ENCODE results near the gene PRIM1.
A peak's percentile ranks its signal among the peaks of the same experiment; 100 is the strongest.

PRIM1 gene

DNA sequence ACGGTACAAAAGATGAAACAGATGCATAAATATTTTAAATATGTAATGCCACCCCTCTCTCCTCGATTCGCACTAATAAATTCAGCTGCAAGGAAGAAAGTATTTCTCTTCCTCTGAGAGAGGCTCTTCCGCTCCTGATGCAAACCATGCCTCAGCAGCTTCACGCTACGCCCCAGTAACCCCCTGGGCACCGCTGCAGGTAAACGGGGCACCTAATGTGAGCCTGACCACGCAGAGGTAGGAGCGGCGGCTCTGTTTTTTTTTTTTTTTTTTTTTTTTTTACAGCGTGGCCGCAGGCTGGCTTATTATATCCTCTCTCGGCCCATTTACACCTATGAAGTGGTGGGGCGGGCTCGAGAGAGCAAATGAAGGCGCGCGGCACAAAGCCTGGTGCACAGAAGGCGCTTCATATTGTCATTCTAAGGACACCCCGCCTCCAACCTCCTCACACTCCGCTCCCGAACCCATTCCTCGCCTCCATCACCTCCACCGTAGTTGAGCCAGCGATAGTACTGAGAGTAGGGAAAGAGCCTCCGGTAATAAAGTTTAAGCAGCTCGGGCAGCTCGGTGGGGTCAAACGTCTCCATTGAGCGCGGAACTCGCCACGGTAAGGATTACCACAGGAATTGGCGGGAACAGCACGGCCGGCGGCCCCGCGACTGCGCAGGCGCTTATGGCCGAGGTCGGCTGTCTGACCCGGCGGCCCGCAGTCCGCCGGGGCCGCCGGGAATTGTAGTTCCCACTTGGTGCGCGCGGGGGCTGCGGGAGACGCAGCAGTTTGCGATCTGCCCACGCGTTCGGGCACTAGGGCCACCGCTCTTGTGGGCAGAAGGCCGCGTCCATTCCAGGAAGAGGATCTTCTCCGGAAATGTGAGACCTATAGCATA is at the start of gene PRIM1 (continued):
- no peak for TF ChIP-seq ZNF214 (tag by site-specific recombination; IDR thresholded peaks at IDR 0.05; ENCODE audit: borderline replicate concordance)
- TF ChIP-seq ZNF610 (tag by site-specific recombination; IDR thresholded peaks at IDR 0.05; ENCODE audit: borderline replicate concordance), result peak; percentile 100
- no peak for TF ChIP-seq ZNF530 (tag by site-specific recombination; IDR thresholded peaks at IDR 0.05; ENCODE audit: low read depth)
- TF ChIP-seq ZNF10 (tag by site-specific recombination; IDR thresholded peaks at IDR 0.05), result no peak
- TF ChIP-seq, protein P1, sequence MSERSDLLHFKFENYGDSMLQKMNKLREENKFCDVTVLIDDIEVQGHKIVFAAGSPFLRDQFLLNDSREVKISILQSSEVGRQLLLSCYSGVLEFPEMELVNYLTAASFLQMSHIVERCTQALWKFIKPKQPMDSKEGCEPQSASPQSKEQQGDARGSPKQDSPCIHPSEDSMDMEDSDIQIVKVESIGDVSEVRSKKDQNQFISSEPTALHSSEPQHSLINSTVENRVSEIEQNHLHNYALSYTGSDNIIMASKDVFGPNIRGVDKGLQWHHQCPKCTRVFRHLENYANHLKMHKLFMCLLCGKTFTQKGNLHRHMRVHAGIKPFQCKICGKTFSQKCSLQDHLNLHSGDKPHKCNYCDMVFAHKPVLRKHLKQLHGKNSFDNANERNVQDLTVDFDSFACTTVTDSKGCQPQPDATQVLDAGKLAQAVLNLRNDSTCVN (tag by site-specific recombination; optimal IDR thresholded peaks at IDR 0.05), result peak; percentile 80
- TF ChIP-seq, protein P2, sequence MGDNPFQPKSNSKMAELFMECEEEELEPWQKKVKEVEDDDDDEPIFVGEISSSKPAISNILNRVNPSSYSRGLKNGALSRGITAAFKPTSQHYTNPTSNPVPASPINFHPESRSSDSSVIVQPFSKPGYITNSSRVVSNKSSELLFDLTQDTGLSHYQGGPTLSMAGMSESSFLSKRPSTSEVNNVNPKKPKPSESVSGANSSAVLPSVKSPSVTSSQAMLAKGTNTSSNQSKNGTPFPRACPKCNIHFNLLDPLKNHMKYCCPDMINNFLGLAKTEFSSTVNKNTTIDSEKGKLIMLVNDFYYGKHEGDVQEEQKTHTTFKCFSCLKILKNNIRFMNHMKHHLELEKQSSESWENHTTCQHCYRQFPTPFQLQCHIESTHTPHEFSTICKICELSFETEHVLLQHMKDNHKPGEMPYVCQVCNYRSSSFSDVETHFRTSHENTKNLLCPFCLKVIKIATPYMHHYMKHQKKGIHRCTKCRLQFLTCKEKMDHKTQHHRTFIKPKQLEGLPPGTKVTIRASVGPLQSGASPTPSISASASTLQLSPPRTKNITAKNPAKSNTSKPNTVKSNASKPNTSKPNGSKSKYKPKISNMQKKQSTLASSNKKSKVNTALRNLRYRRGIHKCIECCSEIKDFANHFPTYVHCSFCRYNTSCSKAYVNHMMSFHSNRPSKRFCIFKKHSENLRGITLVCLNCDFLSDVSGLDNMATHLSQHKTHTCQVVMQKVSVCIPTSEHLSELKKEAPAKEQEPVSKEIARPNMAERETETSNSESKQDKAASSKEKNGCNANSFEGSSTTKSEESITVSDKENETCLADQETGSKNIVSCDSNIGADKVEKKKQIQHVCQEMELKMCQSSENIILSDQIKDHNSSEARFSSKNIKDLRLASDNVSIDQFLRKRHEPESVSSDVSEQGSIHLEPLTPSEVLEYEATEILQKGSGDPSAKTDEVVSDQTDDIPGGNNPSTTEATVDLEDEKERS (tag by site-specific recombination; IDR thresholded peaks at IDR 0.05), result no peak
- TF ChIP-seq ZNF324 (tag by site-specific recombination; IDR thresholded peaks at IDR 0.05), result 0 out of 2 replicates have a peak, but pooled peaks have one; percentile 13
- TF ChIP-seq ZNF423 (tag by site-specific recombination; IDR thresholded peaks at IDR 0.05), result no peak
- TF ChIP-seq, protein P3, sequence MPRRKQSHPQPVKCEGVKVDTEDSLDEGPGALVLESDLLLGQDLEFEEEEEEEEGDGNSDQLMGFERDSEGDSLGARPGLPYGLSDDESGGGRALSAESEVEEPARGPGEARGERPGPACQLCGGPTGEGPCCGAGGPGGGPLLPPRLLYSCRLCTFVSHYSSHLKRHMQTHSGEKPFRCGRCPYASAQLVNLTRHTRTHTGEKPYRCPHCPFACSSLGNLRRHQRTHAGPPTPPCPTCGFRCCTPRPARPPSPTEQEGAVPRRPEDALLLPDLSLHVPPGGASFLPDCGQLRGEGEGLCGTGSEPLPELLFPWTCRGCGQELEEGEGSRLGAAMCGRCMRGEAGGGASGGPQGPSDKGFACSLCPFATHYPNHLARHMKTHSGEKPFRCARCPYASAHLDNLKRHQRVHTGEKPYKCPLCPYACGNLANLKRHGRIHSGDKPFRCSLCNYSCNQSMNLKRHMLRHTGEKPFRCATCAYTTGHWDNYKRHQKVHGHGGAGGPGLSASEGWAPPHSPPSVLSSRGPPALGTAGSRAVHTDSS (tag by site-specific recombination; IDR thresholded peaks at IDR 0.05), result no peak
- no peak for TF ChIP-seq ZNF138 (tag by site-specific recombination; IDR thresholded peaks at IDR 0.05; ENCODE audit: borderline replicate concordance)
- TF ChIP-seq, protein P4, sequence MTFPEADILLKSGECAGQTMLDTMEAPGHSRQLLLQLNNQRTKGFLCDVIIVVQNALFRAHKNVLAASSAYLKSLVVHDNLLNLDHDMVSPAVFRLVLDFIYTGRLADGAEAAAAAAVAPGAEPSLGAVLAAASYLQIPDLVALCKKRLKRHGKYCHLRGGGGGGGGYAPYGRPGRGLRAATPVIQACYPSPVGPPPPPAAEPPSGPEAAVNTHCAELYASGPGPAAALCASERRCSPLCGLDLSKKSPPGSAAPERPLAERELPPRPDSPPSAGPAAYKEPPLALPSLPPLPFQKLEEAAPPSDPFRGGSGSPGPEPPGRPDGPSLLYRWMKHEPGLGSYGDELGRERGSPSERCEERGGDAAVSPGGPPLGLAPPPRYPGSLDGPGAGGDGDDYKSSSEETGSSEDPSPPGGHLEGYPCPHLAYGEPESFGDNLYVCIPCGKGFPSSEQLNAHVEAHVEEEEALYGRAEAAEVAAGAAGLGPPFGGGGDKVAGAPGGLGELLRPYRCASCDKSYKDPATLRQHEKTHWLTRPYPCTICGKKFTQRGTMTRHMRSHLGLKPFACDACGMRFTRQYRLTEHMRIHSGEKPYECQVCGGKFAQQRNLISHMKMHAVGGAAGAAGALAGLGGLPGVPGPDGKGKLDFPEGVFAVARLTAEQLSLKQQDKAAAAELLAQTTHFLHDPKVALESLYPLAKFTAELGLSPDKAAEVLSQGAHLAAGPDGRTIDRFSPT (tag by site-specific recombination; IDR thresholded peaks at IDR 0.05), result peak; percentile 97
- TF ChIP-seq ZNF707 (tag by site-specific recombination; IDR thresholded peaks at IDR 0.05), result no peak
- TF ChIP-seq, protein P5, sequence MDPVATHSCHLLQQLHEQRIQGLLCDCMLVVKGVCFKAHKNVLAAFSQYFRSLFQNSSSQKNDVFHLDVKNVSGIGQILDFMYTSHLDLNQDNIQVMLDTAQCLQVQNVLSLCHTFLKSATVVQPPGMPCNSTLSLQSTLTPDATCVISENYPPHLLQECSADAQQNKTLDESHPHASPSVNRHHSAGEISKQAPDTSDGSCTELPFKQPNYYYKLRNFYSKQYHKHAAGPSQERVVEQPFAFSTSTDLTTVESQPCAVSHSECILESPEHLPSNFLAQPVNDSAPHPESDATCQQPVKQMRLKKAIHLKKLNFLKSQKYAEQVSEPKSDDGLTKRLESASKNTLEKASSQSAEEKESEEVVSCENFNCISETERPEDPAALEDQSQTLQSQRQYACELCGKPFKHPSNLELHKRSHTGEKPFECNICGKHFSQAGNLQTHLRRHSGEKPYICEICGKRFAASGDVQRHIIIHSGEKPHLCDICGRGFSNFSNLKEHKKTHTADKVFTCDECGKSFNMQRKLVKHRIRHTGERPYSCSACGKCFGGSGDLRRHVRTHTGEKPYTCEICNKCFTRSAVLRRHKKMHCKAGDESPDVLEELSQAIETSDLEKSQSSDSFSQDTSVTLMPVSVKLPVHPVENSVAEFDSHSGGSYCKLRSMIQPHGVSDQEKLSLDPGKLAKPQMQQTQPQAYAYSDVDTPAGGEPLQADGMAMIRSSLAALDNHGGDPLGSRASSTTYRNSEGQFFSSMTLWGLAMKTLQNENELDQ (tag by site-specific recombination; IDR thresholded peaks at IDR 0.05; ENCODE audit: low read depth), result no peak
- TF ChIP-seq ZXDB (tag by site-specific recombination; IDR thresholded peaks at IDR 0.05), result peak; percentile 83
- no peak for TF ChIP-seq OSR2 (tag by site-specific recombination; IDR thresholded peaks at IDR 0.05)
- no peak for TF ChIP-seq ZNF19 (tag by site-specific recombination; IDR thresholded peaks at IDR 0.05; ENCODE audit: low read depth)
- TF ChIP-seq ZNF202 (tag by site-specific recombination; IDR thresholded peaks at IDR 0.05; ENCODE audit: borderline replicate concordance), result no peak
- no peak for TF ChIP-seq ZNF350 (tag by site-specific recombination; IDR thresholded peaks at IDR 0.05)
- no peak for TF ChIP-seq ZNF768 (tag by site-specific recombination; IDR thresholded peaks at IDR 0.05)
- no peak for TF ChIP-seq KLF1 (tag by site-specific recombination; IDR thresholded peaks at IDR 0.05)
- TF ChIP-seq ZNF239 (tag by site-specific recombination; IDR thresholded peaks at IDR 0.05), result no peak
- TF ChIP-seq, protein P6, sequence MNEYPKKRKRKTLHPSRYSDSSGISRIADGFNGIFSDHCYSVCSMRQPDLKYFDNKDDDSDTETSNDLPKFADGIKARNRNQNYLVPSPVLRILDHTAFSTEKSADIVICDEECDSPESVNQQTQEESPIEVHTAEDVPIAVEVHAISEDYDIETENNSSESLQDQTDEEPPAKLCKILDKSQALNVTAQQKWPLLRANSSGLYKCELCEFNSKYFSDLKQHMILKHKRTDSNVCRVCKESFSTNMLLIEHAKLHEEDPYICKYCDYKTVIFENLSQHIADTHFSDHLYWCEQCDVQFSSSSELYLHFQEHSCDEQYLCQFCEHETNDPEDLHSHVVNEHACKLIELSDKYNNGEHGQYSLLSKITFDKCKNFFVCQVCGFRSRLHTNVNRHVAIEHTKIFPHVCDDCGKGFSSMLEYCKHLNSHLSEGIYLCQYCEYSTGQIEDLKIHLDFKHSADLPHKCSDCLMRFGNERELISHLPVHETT (tag by site-specific recombination; IDR thresholded peaks at IDR 0.05), result 0 out of 2 replicates have a peak, but pooled peaks have one; percentile 54
- TF ChIP-seq, protein P7, sequence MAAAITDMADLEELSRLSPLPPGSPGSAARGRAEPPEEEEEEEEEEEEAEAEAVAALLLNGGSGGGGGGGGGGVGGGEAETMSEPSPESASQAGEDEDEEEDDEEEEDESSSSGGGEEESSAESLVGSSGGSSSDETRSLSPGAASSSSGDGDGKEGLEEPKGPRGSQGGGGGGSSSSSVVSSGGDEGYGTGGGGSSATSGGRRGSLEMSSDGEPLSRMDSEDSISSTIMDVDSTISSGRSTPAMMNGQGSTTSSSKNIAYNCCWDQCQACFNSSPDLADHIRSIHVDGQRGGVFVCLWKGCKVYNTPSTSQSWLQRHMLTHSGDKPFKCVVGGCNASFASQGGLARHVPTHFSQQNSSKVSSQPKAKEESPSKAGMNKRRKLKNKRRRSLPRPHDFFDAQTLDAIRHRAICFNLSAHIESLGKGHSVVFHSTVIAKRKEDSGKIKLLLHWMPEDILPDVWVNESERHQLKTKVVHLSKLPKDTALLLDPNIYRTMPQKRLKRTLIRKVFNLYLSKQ (tag by site-specific recombination; IDR thresholded peaks at IDR 0.05; ENCODE audit: borderline replicate concordance), result no peak
- TF ChIP-seq ZNF311 (tag by site-specific recombination; IDR thresholded peaks at IDR 0.05; ENCODE audit: borderline replicate concordance), result no peak
- no peak for TF ChIP-seq SETDB1 (IDR thresholded peaks at IDR 0.05; ENCODE audit: insufficient read length, low read length)
